ENCODE data around the gene TGFBR3. TPM values are rescaled to one million over a fixed set of nuclear protein-coding genes. Genes with fewer than 3 reads are reported as not detected.

TGFBR3 gene
- total RNA-seq, 1 experiment from 2014 or later = 7.7 TPM

GRCh38 chr1:91829293-91830153, 56.4 kb downstream of the TGFBR3 start:
- no peaks in the 10 kb centered on the region for H3K9me3 ChIP-seq (replicated peaks)
- no peaks in the 10 kb centered on the region for H3K36me3 ChIP-seq
- peaks cover 6% of the 10 kb centered on the region; the same call in 1 of the 2 replicates for H3K4me1 ChIP-seq
- no peak overlapping the region for H3K27ac ChIP-seq
- DNase-seq = no peak
- no peak overlapping the region for H3K4me3 ChIP-seq
- no peaks in the 10 kb centered on the region for H3K27me3 ChIP-seq

- DNase-seq = no peak
- H3K4me3 ChIP-seq = no peak overlapping the region
- no peaks in the 10 kb centered on the region for H3K27me3 ChIP-seq
- H3K36me3 ChIP-seq = no peaks in the 10 kb centered on the region
- H3K4me1 ChIP-seq = peaks cover 6% of the 10 kb centered on the region; the same call in 1 of the 2 replicates
- H3K27ac ChIP-seq = no peak overlapping the region
- H3K9me3 ChIP-seq (replicated peaks) = no peaks in the 10 kb centered on the region
Measured at GRCh38 chr1:91828583-91829281, 57.2 kb downstream of the TGFBR3 start.

GRCh38 chr1:91827459-91828321, 58.3 kb downstream of the TGFBR3 start:
- DNase-seq = no peak
- no peaks in the 10 kb centered on the region for H3K36me3 ChIP-seq
- H3K27ac ChIP-seq = no peak overlapping the region
- H3K4me3 ChIP-seq = no peak overlapping the region
- H3K27me3 ChIP-seq = no peaks in the 10 kb centered on the region
- peaks cover 6% of the 10 kb centered on the region; the same call in 1 of the 2 replicates for H3K4me1 ChIP-seq
- H3K9me3 ChIP-seq (replicated peaks) = no peaks in the 10 kb centered on the region

GRCh38 chr1:91827087-91827458, 58.9 kb downstream of the TGFBR3 start:
- no peak overlapping the region for H3K27ac ChIP-seq
- H3K4me3 ChIP-seq = no peak overlapping the region
- H3K36me3 ChIP-seq = no peaks in the 10 kb centered on the region
- no peaks in the 10 kb centered on the region for H3K27me3 ChIP-seq
- peaks cover 6% of the 10 kb centered on the region; the same call in 1 of the 2 replicates for H3K4me1 ChIP-seq
- no peaks in the 10 kb centered on the region for H3K9me3 ChIP-seq (replicated peaks)
- DNase-seq = no peak

- no peaks in the 10 kb centered on the region for H3K9me3 ChIP-seq (replicated peaks)
- H3K4me1 ChIP-seq = peaks cover 6% of the 10 kb centered on the region; the same call in 1 of the 2 replicates
- no peaks in the 10 kb centered on the region for H3K27me3 ChIP-seq
- no peak overlapping the region for H3K27ac ChIP-seq
- no peak for DNase-seq
- H3K4me3 ChIP-seq = no peak overlapping the region
- H3K36me3 ChIP-seq = no peaks in the 10 kb centered on the region
Measured at GRCh38 chr1:91826649-91827048, 59.3 kb downstream of the TGFBR3 start.

- no peak overlapping the region for H3K27ac ChIP-seq
- DNase-seq = no peak
Measured at GRCh38 chr1:91826248-91826647, 59.7 kb downstream of the TGFBR3 start.

GRCh38 chr1:91821126-91821868, 64.7 kb downstream of the TGFBR3 start:
- no peaks in the 10 kb centered on the region for H3K36me3 ChIP-seq
- H3K27me3 ChIP-seq = no peaks in the 10 kb centered on the region
- H3K27ac ChIP-seq = no peak overlapping the region
- H3K9me3 ChIP-seq (replicated peaks) = no peaks in the 10 kb centered on the region
- no peak for DNase-seq
- no peaks in the 10 kb centered on the region for H3K4me1 ChIP-seq
- H3K4me3 ChIP-seq = no peak overlapping the region

More at GRCh38 chr1:91826248-91826647, 59.7 kb downstream of the TGFBR3 start:
- Histone ChIP-seq H3K4me3 (no peak overlapping the region), H3K27me3 (no peaks in the 10 kb centered on the region), H3K36me3 (no peaks in the 10 kb centered on the region), H3K4me1 (peaks cover 6% of the 10 kb centered on the region; the same call in 1 of the 2 replicates), H3K9me3 (replicated peaks) (no peaks in the 10 kb centered on the region)

- Histone ChIP-seq H3K36me3 (no peaks in the 10 kb centered on the region), H3K4me1 (no peaks in the 10 kb centered on the region), H3K4me3 (no peak overlapping the region), H3K9me3 (replicated peaks) (no peaks in the 10 kb centered on the region), H3K27ac (no peak overlapping the region), H3K27me3 (no peaks in the 10 kb centered on the region)
- no peak for DNase-seq
Measured at GRCh38 chr1:91819038-91819788, 66.7 kb downstream of the TGFBR3 start.

- no peaks in the 10 kb centered on the region for H3K36me3 ChIP-seq
- H3K4me1 ChIP-seq = no peaks in the 10 kb centered on the region
- H3K4me3 ChIP-seq = no peak overlapping the region
- H3K9me3 ChIP-seq (replicated peaks) = no peaks in the 10 kb centered on the region
- no peak overlapping the region for H3K27ac ChIP-seq
- no peaks in the 10 kb centered on the region for H3K27me3 ChIP-seq
- no peak for DNase-seq
Measured at GRCh38 chr1:91818713-91818975, 67.3 kb downstream of the TGFBR3 start.

- Histone ChIP-seq H3K4me3 (no peak overlapping the region), H3K27me3 (no peaks in the 10 kb centered on the region), H3K27ac (no peak overlapping the region), H3K4me1 (no peaks in the 10 kb centered on the region), H3K36me3 (no peaks in the 10 kb centered on the region), H3K9me3 (replicated peaks) (no peaks in the 10 kb centered on the region)
- DNase-seq = no peak
Measured at GRCh38 chr1:91817211-91817905, 68.6 kb downstream of the TGFBR3 start.

GRCh38 chr1:91816031-91816430, 69.9 kb downstream of the TGFBR3 start:
- Histone ChIP-seq H3K4me3 (no peak overlapping the region), H3K9me3 (replicated peaks) (no peaks in the 10 kb centered on the region), H3K4me1 (no peaks in the 10 kb centered on the region), H3K36me3 (no peaks in the 10 kb centered on the region), H3K27me3 (no peaks in the 10 kb centered on the region), H3K27ac (no peak overlapping the region)
- DNase-seq = no peak

- H3K4me3 ChIP-seq = no peak overlapping the region
- no peak overlapping the region for H3K27ac ChIP-seq
- H3K9me3 ChIP-seq (replicated peaks) = no peaks in the 10 kb centered on the region
- H3K4me1 ChIP-seq = no peaks in the 10 kb centered on the region; the same call in 1 of the 2 replicates
- no peaks in the 10 kb centered on the region for H3K36me3 ChIP-seq
- no peak for DNase-seq
- H3K27me3 ChIP-seq = no peaks in the 10 kb centered on the region
Measured at GRCh38 chr1:91814448-91814847, 71.5 kb downstream of the TGFBR3 start.

- Histone ChIP-seq H3K27ac (no peak overlapping the region), H3K4me1 (no peaks in the 10 kb centered on the region; the same call in 1 of the 2 replicates), H3K4me3 (no peak overlapping the region), H3K27me3 (no peaks in the 10 kb centered on the region), H3K9me3 (replicated peaks) (no peaks in the 10 kb centered on the region), H3K36me3 (no peaks in the 10 kb centered on the region)
- DNase-seq = no peak
Measured at GRCh38 chr1:91813813-91814212, 72.1 kb downstream of the TGFBR3 start.
